Pancreas (tissue), 10 donors: ENCODE results near the gene SPO11. TPM values are rescaled to one million over a fixed set of nuclear protein-coding genes. Genes with fewer than 3 reads are reported as not detected.

ENCODE experiments used
- ATAC-seq, 4 donors: fragments of 200-7000 bp; cut with Tn5 transposase; one replicate each; pipeline versions ENCODE4 v1.8.0 to v1.9.1; 2020; ENCODE audit warnings: mild to moderate bottlenecking in 4 of 4, moderate library complexity in 4 of 4
- DNase-seq, 6 donors: peaks; one replicate each; pipeline ENCODE4 v3.0.0-alpha.2; 2020
- FAIRE-seq: peaks from 2 replicates; lab custom pipeline; 2012; peaks lifted over from hg19 to GRCh38; lab: Jason Lieb, UNC
- H3K27ac ChIP-seq, 4 donors: fragments of 200-600 bp; sonication (generic); 1 replicate in 3 of 4; 2 replicates in 1 of 4; pipeline versions ENCODE4 v1.5.0 to v1.8.0; 2020
- H3K27me3 ChIP-seq, 4 donors: fragments of 200-600 bp; one replicate each; pipeline ENCODE4 v1.8.0; 2021
- H3K36me3 ChIP-seq, 3 donors: fragments of 200-600 bp; sonication (generic) in 1 of 3; one replicate each; pipeline versions ENCODE4 v1.5.0 to v1.8.0; 2020 to 2021
- H3K4me1 ChIP-seq, 3 donors: fragments of 200-600 bp; one replicate each; pipeline ENCODE4 v1.8.0; 2021
- H3K4me3 ChIP-seq, 4 donors: fragments of 200-600 bp; sonication (generic) in 2 of 4; one replicate each; pipeline versions ENCODE4 v1.5.0 to v1.8.0; 2020 to 2021
- H3K9me3 ChIP-seq, 4 donors: fragments of 200-600 bp; one replicate each; pipeline ENCODE4 v1.8.0; 2021
- CTCF ChIP-seq, 4 donors: fragments of 200-600 bp; sonication (generic) in 3 of 4; IDR thresholded peaks; one replicate each; pipeline versions ENCODE4 v1.5.0 to v1.8.0; 2021; ENCODE audit warnings: antibody characterized with exemption in 4 of 4
- WGBS, 2 donors: extraction: QIAGEN DNeasy Blood & Tissue Kit; methylation state at CpG; one replicate each; pipeline ENCODE4 v1.1.7; 2013; 5-methylcytosine and 5-hydroxymethylcytosine counted together
- intact Hi-C, 3 donors: fragments of 100-400 bp; cut with DNase I; formaldehyde crosslinking; loops; one replicate each; pipeline versions ENCODE4 v1.11.1 to v1.14.2; 2022
- polyA plus RNA-seq, 2 donors: library from polyadenylated mRNA; stranded (reverse); fragments of 200-250 nt; gene quantifications; one replicate each; pipeline ENCODE4 v1.2.3, GENCODE V29; 2013
- total RNA-seq, 6 donors: library from RNA; stranded (reverse); fragmentation: NEBNext Ultra II Directional in 4 of 6; extraction: Animal tissue kit (Norgen Biotek cat#: 25700) in 4 of 6; gene quantifications; one replicate each; pipeline versions ENCODE4 v1.2.1 to v1.2.4, GENCODE V29; 2021 to 2023
- donor health status: healthy with polysubstance abuse.
- donor health status: DM: no; HTN: no; CAD: no; lungs with moderate emphysema.
- donor health status: DM: no; HTN: no; CAD: no.
- donor health status: control.
- donor health status: control.
- donor health status: Bipolar disorder and iron deficiency.
- donor health status: DM: yes; HTN: yes; CAD: no.
- donor health status: DM: no; HTN: no; CAD: no.
- donor health status: DM: no; HTN: no; CAD: no.
- donor health status: DM: yes; HTN: yes; CAD: no.

The SPO11 gene
- total and polyA plus RNA-seq, 8 donors: not detected

DNA sequence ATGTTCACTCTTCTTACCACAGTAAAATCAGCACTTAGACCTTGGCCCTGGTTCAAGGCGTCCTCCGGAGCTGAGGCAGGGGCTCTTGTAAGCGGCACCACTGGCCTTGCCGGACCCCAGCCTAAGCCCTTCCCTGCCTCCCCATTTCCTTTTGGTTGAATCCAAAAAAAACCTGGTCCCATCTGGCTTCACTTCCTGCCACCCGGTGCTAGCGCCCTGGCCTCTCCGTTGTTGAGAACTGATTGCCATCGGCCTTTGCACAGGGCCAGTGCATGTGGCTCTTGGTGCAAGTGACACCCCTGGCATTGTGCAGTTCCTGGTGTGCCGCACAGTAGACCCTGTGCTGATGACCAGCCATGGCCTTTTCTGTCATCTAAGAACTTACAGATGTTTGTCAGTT, 42.6 kb downstream of the SPO11 start:
- Histone ChIP-seq H3K36me3 (peaks cover 13 to 78% (median 30%) of the 10 kb centered on the region in 3 donors), H3K27me3 (no peaks in the 10 kb centered on the region), H3K4me3 (no peak overlapping the region), H3K27ac (no peak overlapping the region), H3K9me3 (no peaks in the 10 kb centered on the region), H3K4me1 (no peaks in the 10 kb centered on the region)
- DNase-seq (no peak), ATAC-seq (no peak), FAIRE-seq (no peak)
- 82 to 85% methylated on average over 9 of the region's 9 CpGs for WGBS, 2 donors
- intact Hi-C loops: loop anchor here in 2 of 3 donors (10.0 kb wide), 2 partner anchors 133 to 213 kb away; no protein-coding TSS in a partner anchor
- TF ChIP-seq CTCF (IDR thresholded peaks at IDR 0.05): no peak

- no peak for TF ChIP-seq CTCF (IDR thresholded peaks at IDR 0.05)
- no peaks in the 10 kb centered on the region for H3K27me3 ChIP-seq
- no peaks in the 10 kb centered on the region for H3K9me3 ChIP-seq
- no peak overlapping the region for H3K27ac ChIP-seq
- H3K4me1 ChIP-seq: no peaks in the 10 kb centered on the region
- ATAC-seq: no peak
- intact Hi-C loops: loop anchor here in 2 of 3 donors (10.0 kb wide), 2 partner anchors 132 to 212 kb away; no protein-coding TSS in a partner anchor
- DNase-seq: no peak
- FAIRE-seq: no peak
- WGBS, 2 donors: 87 to 92% methylated on average over 25 of the region's 25 CpGs
- peaks cover 13 to 77% (median 30%) of the 10 kb centered on the region in 3 donors for H3K36me3 ChIP-seq
- no peak overlapping the region for H3K4me3 ChIP-seq
Observed at GRCh38 chr20:57372581-57373350, 43.2 kb downstream of the SPO11 start.

GRCh38 chr20:57374343-57374930, 44.8 kb downstream of the SPO11 start:
- 88% methylated on average over 12 of the region's 12 CpGs for WGBS, 2 donors
- intact Hi-C loops: loop anchor here in 2 of 3 donors (10.0 kb wide), 2 partner anchors 130 to 210 kb away; no protein-coding TSS in a partner anchor
- H3K27me3 ChIP-seq: no peaks in the 10 kb centered on the region
- no peaks in the 10 kb centered on the region for H3K9me3 ChIP-seq
- ATAC-seq (no peak), FAIRE-seq (no peak), DNase-seq (no peak)
- peaks cover 4 to 64% (median 28%) of the 10 kb centered on the region in 3 donors for H3K36me3 ChIP-seq
- H3K27ac ChIP-seq: no peak overlapping the region
- no peak overlapping the region for H3K4me3 ChIP-seq
- no peak for TF ChIP-seq CTCF (IDR thresholded peaks at IDR 0.05)
- no peaks in the 10 kb centered on the region for H3K4me1 ChIP-seq

- 87 to 95% methylated on average over 14 of the region's 14 CpGs for WGBS, 2 donors
- DNase-seq (no peak), FAIRE-seq (no peak), ATAC-seq (peak in 3 of 4 donors; percentile 41 to 81 (median 67))
- Histone ChIP-seq H3K27me3 (no peaks in the 10 kb centered on the region), H3K9me3 (no peaks in the 10 kb centered on the region), H3K4me1 (no peaks in the 10 kb centered on the region), H3K4me3 (no peak overlapping the region), H3K36me3 (peaks cover 4 to 58% (median 22%) of the 10 kb centered on the region in 3 donors), H3K27ac (peak overlapping the region in 2 of 4 donors; percentile 4 to 30)
- intact Hi-C loops: loop anchor here in 2 of 3 donors (10.0 kb wide), 2 partner anchors 130 to 210 kb away; no protein-coding TSS in a partner anchor
- TF ChIP-seq CTCF (IDR thresholded peaks at IDR 0.05): no peak
Observed at GRCh38 chr20:57374931-57375651, 45.5 kb downstream of the SPO11 start.
